Posterior cingulate gyrus (tissue), 11 donors: ENCODE measurements around the gene PLA2G2C.

Source experiments
- DNase-seq, 10 donors: peaks; one replicate each; pipeline versions ENCODE4 v3.0.0 to v3.0.0-alpha.2; 2020 to 2021; ENCODE audit warnings: mixed read lengths in 3 of 10
- intact Hi-C: fragments of 100-400 bp; cut with DNase I; formaldehyde crosslinking; loops from one replicate; pipeline ENCODE4 v1.15.1; 2023

PLA2G2C gene

DNA sequence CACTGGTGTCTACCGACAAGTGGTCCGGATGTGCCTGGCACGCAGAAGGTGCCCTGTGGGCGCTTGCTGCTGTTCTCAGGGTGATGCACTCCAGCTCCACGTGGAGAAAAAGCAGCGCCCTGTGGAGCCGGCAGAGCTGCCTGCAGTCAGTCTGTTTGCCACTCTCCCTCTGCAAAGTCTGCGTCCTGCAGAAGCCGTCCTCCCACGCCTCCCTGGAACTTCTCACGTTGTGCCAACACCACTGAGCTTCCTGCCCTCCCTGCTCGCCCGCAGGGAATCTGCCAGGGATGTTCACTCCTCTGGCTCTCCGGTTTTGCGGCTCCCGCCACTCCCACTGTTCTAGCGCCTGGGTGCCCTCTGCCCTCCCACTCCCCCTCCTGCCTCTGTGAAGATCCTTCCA is 20.3 kb downstream of the PLA2G2C start:
- intact Hi-C loops: no loop called here
- peak in 8 of 10 donors; percentile 63 to 95 (median 76) for DNase-seq

DNA sequence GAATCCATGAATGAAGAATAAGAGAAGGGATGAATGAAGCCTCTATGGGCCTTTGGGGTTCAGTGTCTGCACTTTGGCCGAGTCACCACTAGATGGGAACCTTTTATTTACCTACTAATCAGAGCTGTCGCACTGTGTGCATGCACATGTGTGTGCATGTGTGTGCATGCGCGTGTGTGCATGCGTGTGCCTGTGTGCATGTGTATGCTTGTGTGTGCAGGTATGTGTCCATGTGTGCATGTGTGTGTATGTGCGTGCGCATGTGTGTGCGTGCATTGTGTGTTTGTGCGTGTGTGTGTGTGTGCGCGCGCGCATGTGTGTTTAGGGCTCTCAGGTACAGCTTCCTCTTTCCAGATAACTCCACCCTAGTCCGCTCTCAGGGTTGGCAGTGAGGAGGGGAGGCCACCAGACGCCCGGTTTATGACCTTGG is 20.8 kb downstream of the PLA2G2C start:
- peak in 1 of 10 donors; percentile 80 for DNase-seq
- intact Hi-C loops: no loop called here

DNA sequence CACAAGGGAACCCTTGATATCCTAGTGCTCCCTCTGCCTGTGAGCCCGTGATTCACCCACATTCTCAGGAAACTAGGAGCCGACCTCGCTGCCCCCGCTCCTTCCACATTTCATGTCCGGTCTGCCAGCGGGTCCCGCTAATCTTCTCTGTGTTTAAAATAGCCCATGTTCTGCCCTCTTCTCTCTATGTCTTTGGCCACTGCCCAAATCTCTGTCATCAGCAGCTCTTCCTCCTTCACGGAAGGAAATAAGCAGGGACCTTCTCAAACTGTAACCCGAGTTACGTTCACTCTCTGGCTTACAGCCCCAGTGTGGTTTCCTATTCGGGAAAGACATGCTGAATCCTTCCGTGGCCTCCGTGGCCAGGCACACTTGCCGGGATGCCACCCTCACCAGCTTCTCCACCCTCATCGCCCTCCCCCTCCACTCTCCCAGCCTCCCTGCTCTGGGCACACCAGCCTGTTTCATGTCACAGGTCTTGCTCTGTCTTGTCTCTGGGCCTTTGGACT is 21.6 kb downstream of the PLA2G2C start:
- DNase-seq: peak in 1 of 10 donors; percentile 86
- intact Hi-C loops: no loop called here

DNA sequence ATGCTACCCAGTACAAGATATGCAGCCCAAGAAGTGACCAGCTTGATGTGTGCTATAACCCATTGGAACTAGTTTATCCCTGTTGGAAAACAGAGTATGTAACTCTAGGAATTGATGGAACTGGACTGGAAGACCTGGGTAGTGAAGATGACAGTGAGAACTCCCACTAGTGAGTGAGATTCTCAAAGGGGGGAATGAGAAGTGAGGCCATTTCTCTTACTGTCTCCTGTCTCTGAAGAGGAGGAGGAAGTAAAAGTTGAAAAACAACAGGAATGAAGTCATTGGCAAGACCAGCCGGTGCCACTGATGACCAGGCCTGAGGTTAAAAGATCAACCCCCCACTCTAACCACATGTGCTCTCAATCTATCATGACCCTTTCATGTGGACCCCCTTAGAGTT is 26.3 kb downstream of the PLA2G2C start:
- DNase-seq: no peak
- intact Hi-C loops: no loop called here

DNA sequence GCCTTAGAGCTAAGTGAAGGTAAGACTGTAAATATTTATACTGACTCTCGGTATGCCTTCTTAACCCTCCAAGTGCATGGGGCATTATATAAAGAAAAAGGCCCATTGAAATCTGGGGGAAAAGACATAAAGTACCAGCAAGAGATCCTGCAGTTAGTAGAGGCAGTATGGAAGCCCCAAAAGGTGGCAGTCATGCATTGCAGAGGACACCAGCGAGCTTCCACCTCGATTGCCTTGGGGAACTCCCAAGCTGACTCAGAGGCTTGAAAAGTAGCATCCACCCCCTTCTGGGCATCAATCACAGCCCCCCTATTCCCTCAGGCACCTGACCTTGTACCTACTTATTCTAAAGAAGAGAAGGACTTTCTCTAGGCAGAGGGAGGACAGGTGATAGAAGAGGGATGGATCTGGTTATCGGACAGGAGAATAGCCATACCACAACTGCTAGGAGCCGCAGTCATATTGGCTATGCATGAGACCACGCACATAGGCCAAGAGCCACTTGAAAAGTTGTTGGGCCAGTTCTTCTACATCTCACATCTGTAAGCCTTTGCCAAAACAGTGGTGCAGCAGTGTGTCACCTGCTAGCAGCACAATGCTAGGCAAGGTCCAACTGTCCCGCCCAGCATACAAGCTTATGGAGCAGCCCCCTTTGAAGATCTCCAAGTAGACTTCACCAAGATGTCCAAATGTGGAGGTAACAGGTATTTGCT is 27.8 kb downstream of the PLA2G2C start:
- peak in 1 of 10 donors; percentile 44 for DNase-seq
- intact Hi-C loops: loop anchor here (10.0 kb wide), 1 partner anchor 184 kb away; the partner anchor contains the start of gene PLA2G2A

DNA sequence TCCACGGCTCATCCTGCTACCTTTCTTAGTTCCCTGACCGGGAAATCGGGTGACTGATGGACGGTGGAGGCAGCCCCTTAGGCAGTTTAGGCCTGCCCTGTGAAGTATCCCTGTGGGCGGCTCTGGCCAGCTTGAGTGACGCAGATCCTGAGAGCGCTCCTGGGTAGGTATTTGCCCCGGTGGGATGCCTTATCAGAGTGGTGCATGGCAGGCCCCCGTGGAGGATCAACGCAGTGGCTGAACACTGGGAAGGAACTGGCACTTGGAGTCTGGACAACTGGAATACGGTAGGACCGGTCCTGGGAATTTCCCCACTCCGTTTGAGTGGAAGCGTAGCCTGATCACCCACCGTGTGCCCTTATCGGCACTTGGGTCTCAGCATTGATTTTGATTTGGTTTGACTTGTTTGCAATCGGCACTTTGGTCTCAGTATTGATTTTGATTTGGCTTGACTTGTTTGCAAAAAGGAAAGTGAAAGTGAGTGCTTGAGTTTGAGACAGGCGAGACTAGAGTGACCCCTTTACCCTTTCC is 32.0 kb downstream of the PLA2G2C start:
- peak in 3 of 10 donors; percentile 6 to 59 (median 12) for DNase-seq
- intact Hi-C loops: loop anchor here (10.0 kb wide), 1 partner anchor 180 kb away; the partner anchor contains the start of gene PLA2G2A

DNA sequence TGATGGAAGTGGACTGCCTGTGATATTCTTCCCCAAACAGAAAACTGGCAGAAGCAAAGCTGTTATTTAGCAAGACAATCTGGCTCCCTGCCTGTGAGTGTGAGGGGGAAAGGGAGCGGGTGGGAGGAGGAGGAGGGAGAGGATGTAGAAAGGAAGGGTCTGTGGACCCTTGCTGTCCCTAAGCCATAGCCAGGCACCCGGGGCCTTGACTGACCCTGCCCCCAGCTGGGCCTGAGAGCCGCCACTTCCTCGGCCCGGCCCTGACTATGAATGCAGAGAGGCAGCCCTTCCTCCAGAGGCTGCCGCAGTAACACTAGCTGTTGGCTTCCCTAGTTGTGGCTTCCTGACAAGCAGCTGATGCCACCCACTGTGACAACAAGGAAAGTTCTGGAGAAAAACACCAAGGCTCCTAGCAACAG is 33.3 kb downstream of the PLA2G2C start:
- intact Hi-C loops: loop anchor here (1.0 to 10.0 kb wide), 2 partner anchors 178 to 235 kb away; partner anchors contain the start of gene PLA2G2A
- peak in 8 of 10 donors; percentile 30 to 93 (median 60) for DNase-seq

DNA sequence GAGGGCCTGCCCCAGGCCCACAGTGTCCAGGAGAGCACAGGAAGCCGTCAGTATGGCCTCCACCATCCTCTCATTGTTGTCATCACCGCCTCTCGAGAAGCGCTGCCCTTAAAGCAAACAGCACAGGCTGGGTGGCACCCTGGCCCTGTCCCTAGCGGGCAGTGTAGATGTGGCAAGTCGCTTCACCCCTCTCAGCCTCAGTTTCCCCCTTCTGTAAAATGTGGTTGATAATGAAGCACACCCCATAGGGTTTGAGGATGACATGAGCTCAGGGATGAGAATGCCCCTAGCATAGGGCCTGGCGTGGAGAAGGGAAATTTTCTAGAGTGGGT is 33.8 kb downstream of the PLA2G2C start:
- intact Hi-C loops: loop anchor here (1.0 to 10.0 kb wide), 2 partner anchors 178 to 234 kb away; partner anchors contain the start of gene PLA2G2A
- no peak for DNase-seq

DNA sequence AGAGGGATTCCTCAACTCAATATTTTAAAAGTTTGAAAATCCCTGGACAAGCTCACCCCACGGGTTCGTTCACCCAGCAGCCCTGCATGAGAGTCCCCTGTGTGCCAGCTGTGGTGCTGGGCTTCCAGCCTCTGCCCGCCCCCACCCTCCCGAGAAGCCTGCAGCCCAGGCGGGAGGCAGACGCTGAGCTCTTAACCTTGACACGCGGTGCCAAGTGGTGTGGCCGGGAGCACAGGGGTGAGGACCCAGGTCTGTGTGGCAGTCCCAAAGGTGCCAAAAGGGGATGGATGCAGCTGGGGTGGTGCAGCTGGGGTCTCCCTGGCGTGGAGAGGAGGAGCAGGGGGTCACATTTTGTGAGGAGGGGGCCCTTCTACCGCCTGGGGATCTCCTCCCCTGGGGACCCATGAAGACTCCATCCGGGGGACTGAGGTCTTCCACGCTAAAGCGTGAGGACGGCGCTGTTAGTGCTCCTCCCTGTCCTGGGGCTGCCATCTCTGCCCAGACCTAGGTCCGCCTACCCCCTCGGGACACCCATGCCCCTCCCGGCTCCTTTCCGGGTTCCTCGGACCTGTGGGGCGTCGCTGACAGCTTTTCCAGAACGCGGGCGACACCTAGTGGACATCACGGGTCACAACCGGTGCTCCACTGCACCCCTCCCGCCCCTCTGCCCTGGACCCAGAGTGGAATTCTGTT is 34.3 kb downstream of the PLA2G2C start:
- intact Hi-C loops: loop anchor here (1.0 to 10.0 kb wide), 2 partner anchors 177 to 234 kb away; partner anchors contain the start of gene PLA2G2A
- peak; percentile 65 to 97 (median 82) for DNase-seq

DNA sequence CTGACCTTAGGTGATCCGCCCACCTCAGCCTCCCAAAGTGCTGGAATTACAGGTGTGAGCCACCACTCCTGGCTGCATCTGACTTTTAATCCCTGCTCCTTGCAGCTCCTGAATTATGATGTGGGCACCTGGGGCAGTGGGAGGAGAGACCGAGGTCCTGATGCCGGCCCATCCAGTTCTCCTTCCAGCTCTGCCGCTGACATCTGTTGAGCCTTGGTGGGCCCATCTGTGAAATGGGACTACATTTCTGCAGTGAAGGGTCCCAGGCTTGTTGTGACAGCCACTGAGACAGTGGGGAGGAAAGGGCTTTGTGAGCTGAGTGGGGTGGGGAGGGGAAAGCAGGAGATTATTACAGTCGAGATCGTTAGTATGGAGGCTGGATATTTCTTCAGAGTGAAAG is 35.3 kb downstream of the PLA2G2C start:
- peak in 2 of 10 donors; percentile 1 to 21 for DNase-seq
- intact Hi-C loops: loop anchor here (10.0 kb wide), 1 partner anchor 176 kb away; the partner anchor contains the start of gene PLA2G2A

DNA sequence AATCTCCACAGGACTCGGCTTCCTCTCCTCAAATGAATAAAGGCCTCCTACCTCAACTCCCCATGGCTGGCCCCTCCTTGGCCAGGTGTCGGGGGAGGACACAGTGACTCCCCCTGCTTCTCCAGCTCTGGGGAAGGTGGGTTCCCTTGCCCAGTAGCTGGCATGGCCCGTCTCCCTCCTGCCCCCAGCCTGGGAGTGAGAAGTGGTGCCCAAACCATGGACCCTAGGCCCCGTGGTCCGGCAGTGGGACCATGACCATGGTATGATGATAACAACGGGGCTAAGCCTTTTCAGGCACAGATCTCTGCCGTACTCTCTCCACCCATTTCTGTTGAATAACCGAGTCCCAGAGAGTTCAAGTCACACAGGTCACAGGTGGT is 36.0 kb downstream of the PLA2G2C start:
- peak in 1 of 10 donors; percentile 61 for DNase-seq
- intact Hi-C loops: loop anchor here (10.0 kb wide), 1 partner anchor 176 kb away; the partner anchor contains the start of gene PLA2G2A

DNA sequence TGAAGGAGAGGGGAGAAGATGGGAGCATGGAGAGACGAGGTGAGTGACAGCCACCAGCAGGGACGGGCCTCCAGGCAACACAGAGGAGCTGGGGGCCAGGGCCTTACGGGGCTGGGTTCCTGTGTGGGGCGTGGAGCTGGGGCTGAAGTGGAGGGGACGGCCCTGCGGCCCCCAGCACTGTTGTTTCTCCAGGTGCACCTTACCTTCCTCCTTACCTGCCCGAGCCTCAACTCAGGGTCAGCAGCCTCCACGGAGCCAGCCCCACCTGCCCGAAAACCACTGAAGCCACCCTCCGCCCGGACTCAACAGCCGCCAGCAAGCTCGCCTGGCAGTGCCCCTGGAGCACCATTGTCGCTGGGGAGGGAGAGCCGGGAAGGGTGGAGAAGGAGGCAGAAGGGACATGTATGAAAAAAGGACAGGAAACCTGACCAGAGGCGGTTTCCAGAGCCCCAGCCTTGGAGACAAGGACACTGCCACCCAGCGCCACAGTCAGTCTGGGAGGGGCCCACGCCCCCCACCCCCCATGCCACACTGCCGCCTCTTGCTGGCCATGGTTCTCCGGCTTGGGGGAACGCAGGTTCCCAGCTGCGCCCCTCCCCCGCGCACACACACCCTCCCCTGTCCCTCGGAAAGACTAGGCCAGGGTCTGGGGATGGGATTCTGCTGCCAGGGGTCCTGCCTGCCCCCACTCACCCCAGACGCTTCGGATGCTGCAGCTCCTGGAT is 36.6 kb downstream of the PLA2G2C start:
- intact Hi-C loops: loop anchor here (5.0 to 10.0 kb wide), 2 partner anchors 47 to 175 kb away; partner anchors contain the start of gene PLA2G2A
- peak in 1 of 10 donors; percentile 72 for DNase-seq

DNA sequence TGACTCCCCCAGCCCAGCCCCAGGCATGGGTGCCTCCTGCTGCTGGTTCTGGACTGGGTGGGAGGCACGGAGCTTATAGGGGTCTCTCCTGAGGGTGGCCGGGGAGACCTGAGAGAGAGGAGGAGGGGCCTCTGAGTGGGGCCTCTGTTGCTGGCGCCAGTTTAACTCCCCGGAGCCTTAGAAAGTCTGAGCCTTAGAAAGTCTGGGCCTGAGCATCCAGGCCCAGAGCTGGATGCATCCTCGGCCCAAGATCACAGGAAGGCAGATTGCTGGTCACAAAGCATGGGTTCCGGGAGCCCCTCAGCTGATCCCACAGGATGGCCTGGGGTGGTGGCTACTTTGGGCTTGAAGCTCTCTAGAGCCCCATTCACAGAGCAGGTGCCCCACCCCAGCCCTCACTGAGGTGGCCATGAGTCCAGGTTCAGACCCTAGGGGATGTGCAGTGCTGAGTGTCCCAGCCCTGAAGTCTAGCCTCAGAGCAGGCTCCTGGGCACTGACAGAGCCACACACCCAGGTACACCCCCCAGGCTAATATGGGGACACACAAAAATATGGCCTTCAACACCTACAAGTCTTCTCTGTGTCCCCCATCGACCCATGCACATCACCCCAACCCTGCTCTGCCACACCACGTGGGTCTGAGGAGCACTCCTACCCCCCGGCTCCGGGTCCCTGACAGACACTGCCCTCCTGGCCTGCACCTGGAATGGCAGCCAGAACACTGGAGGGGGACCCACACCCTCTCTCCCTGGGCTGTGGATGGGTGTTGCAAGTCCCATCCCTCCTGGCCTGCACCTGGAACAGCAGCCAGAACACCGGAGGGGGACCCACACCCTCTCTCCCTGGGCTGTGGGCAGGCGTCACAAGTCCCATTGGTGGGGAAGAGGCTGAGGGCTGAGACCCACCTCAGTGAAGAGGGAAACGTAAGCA is 37.5 kb downstream of the PLA2G2C start:
- intact Hi-C loops: loop anchor here (5.0 kb wide), 1 partner anchor 47 kb away; no protein-coding TSS in a partner anchor
- peak in 1 of 10 donors; percentile 40 for DNase-seq

DNA sequence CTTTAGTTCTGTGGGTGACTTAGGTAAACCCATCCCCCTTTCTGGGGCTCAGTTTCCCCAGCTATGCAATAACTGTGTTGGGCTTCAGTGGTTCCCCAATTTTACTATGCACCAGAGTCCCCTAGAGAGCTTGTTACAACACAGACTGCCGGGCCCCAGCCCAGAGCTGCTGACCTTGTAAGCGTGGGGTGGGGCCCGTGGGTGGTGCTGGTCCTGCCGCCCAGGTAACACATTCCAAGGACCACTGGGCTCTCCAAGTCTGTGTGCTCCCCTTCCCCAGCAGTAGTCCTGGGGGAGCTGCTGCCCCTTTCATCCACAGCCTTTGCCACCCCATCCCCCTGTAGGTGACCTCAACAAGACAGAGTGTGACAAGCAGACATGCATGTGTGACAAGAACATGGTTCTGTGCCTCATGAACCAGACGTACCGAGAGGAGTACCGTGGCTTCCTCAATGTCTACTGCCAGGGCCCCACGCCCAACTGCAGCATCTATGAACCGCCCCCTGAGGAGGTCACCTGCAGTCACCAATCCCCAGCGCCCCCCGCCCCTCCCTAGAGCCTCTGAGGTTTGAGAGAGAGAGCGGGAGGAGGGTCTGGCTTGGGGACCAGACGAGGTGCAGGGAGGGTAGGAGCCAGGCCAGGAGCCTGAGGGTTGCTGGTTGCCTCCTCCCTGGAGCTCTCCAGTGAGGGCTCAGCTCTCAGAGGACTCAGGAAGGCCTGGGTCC is 38.3 kb downstream of the PLA2G2C start:
- peak in 1 of 10 donors; percentile 61 for DNase-seq
- intact Hi-C loops: loop anchor here (5.0 kb wide), 1 partner anchor 46 kb away; no protein-coding TSS in a partner anchor

DNA sequence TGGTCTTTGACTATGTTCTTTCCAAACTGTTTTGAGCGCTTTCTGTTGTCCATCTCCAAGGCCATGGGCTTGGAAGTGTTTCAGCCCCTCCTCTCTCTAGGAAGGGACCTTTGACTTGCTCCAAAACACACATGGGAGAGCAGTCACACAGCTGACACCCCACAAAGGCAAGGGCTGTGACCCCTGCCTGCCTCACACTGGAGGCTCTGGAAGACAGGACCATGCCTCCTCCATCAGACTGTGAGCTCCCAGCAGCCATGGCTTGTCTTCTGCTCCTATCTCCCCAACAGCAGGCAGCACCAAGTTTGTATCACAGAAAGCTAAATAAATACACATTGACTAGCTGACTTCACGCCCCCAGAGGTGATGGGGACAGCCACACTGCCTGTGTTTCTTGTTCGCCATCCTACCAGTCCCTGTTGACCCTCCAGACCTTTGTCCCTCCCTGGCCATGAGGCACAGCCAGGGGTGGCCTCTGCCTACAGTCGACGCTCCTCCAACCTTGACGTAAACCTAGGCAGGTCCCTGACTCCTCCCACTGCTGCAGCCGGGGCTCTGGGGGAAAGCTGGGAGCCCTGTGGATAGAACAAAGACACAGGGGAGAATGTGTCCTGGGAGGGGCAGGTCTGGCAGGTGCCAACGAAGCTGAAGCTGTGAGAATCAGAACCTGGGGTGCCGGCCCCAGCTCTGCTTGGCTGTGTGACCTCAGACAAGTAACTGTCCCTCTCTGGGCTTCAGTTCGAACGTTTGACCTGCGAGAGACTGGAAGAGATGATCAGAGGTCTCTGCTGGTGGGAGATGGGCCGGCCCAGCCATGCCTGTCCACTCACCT is 42.4 kb downstream of the PLA2G2C start:
- DNase-seq: peak in 2 of 10 donors; percentile 56 to 74

DNA sequence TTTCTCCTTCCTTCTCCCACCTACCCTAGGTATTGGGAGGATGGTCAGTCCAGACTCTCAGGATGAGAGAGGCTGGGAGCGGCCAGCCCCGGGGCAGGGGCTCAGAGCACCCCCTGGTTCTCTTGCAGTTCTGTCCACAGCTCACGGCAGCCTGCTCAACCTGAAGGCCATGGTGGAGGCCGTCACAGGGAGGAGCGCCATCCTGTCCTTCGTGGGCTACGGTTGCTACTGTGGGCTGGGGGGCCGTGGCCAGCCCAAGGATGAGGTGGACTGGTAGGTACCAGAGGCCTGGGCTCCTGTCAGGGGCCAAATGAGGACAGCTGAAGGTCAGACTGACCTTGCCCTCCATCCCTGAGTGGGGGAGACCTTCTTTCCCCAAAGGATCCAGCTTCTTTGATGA is 43.0 kb downstream of the PLA2G2C start:
- intact Hi-C loops: no loop called here
- peak in 2 of 10 donors; percentile 61 to 67 for DNase-seq

More for the DNA sequence above, 42.4 kb downstream of the PLA2G2C start:
- intact Hi-C loops: no loop called here
